HG03097 (cell line): ENCODE results near the gene ARID5B.
A peak's percentile ranks its signal among the peaks of the same experiment; 100 is the strongest.

ENCODE experiments used
- ATAC-seq: cut with Tn5 transposase; IDR thresholded peaks from one replicate; pipeline ENCODE4 v1.9.1; 2021; ENCODE audit not compliant: unreplicated experiment, low FRiP score

Gene ARID5B

DNA sequence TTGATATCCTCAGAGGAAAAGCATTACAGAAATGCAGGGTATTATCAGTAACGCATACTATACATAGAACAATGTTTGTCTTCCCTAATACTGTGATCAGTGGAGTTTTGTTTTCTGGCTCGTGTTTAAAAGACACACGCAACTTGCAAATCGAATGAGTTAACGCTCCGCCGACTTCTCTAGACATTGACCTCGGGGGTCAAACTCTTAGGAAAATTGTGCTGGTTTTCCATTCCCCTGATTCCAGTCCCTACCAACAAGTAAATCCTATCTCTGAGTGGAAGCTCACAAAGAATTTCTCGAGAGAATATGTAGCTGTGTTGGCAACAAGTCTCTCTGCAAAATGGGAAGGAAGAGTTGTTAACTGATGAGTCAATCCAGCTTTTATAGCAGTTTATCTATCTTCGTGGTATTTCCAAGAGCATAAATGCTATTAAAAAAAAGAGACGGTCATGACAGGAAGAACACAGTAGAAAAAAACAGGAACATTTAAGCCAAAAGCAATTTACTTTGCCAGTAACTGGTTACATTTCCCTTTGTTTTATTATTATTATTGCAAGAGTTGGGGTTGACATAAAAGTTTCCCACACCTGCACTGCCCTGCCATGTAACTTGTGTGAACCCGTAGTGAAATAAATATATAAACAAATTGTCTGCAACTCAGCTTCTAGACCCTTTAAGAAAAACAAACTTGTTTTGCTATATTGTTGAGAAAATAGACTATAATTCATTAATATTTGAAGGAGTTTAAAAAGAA lies 144.4 kb downstream of the ARID5B start:
- peak; percentile 4 for ATAC-seq

DNA sequence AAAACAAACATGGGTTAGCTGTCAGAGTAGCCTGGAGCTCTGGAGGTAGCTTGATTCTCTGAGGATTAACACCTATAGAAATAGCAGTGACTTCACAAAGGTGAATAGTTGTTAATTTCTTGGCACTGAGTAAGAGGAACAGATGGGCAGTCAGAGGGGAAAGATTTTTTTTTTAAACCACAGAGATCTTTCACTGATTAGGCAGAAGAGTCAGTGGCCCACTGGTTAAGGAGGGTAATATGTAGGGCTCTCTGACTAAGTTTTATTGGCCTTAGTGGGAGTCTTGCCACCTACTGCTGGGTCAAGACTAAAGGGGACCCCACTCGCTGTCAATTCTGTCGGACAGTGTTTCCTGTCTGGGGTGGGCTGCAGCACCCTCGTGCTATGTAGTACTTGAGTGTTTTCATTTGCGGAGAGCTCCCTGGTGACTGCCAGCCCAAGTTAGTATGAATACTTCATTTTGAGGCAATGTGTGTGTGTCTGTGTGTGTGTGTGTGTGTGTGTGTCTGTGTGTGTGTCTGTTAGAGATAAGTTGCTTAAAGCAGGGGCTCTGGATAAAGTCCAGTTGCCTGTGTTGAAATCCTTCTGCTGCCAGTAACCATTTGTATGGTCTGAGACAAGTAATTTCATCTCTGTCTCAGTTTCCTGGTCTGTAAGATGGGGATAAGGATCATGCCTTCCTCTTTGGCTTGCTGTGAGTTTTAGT lies 145.2 kb downstream of the ARID5B start:
- peak; percentile 55 for ATAC-seq

DNA sequence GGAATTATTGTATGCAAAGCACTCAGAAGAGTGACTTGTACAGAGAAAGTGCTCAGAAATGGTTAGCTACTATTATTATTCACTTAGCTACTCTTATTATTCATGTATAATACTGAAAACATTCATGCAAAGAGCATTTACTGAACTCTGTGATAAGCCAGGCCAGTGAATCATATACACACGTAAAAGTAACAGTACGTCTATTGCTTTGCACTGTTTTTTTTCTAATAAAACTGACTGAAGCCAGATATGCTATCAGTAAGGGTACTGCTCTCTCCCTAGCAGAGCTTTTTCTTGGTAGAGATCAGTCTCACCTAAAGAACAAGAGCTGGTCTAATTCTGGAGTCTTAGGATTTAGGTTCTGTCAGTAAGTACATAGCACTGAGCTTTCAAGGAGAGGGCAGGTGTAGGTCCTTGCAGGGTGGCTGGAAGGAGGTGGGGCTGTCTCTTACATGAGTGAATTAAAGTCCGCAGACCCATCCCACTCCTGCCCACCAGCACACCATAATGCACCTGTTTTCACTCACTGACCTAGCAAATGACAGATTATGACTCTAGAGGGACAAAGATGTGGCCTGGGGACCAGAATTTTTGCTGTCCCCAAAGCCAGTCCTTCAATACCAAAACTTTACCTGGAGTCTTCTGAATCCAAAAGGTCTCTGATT lies 145.9 kb downstream of the ARID5B start:
- no peak for ATAC-seq

DNA sequence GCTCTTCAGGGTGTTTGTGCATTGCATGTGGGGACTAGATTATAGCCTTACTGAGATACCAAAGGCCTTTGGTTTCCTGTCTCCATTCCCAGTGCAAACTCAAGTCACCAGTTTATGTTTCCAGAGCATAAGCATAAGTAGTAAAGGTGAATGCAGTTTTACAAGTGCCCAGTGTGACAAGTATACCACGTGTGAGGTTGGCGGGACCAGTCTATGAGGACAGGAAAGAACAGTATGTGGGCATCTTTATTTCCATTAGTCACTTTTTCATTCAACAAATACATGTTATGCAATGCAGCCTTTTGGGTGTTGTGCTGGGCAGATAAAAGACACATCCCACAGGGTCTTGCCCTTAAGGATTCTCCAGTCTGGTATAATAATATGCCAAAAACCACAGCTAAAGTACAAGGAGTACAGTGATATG lies 146.5 kb downstream of the ARID5B start:
- no peak for ATAC-seq

DNA sequence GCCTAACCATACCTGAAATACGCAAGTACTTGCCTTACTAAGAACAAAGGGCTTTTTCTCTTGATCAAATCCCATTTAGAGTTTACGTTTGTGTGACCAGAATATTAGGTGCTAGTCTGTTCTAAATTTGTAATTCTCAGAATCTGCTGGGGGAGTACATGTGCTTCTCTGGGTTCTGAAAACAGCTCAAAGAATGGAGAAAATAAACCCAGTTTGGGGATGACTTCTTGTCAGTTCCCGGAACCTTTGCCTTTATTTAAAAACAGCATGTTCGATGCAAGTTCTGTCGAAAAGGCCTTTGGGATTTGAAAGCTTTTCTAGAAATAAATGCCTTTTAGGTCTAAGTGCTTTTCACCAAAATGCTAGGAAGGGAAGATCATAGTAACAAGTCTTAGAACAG lies 147.0 kb downstream of the ARID5B start:
- ATAC-seq: no peak

DNA sequence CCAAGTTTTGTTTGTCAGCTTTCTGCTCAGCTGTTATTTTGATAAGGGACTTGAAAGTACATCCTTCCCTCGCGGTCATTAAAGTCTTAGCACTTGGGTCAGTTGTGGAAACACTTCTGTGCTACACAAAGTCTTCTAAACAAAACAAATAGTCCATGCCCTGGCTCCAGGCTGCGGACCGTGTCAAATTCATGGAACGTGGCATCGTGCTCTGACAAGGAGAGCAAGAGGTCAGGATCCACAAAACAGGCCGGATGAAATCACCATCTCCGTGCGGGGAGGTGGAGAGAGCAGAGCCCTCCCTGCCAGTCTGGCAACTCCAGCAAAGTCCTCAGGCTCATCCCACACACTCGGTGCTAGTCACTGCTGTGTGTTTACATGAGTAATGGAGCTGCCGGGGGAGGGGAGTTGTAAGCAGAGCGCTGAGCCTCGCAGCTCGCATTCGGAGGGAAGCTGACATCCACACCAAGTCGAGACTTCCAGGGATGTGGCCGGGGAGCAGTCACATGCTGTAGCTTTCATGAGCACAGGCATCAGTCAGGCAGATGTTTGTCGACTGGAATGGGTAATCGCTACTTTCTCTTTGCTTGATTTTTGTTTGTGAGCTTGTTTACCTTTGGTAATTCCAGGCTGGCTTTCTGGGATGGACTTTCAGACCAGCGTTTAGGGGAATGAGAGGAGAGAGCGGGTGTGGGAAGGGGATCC lies 147.6 kb downstream of the ARID5B start:
- ATAC-seq: no peak

DNA sequence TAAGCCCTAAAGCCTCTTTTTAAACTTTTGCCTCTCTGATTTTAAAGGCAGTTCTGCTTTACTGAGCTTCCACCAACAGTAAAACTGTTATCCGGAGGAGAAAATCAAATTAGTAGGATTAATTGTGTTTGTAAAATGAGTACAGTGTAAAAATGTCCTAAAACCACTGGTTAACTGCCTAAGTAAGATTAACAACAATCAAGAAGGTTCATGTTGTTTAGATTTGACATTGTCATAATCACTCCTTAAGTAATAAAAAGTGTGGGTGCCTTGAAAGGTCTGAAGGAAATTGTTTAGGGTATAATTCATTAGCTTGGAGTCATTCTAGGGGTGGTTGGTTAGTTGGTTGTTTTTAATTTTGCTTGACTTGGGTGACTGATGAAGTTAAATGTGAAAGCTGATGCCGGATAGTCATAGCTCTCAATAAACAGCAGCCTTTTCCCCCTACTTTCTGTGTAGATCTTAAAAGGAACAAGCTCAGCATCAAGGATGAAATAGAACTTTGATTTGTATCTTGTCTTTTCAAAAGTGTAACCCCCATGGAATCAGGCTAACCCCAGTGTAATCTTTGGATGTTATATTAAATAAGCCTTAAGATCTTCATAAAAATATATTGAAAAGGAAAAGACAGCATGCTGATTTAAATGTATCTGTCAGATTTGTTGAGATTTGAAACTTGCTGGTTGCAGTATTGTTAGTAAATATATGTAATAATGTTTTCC lies 148.3 kb downstream of the ARID5B start:
- ATAC-seq: no peak

DNA sequence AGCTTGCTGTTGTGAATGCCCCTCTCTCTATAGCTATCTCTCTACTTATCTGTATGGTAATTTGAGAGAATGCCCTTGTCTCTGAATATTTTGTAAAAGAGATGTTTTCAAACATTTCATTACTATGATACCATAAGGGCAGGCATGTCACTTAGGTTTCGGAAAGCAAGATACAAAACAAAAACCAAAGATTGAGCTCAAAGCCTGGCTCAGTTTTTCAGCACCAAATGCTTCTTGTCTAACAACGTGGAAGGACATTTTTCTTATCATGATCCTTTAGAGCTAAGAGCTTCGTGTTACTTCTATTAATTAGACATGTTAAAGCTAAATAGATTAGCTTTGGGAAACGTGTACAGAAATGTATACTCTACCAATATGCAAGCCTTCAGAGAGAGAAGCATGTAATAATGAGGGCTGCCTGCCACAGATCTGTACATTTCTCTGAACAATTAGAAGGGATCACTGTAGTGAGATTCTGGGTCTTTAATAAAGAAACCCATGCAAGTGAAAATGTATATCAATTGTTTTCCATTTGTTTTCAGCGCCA lies 148.9 kb downstream of the ARID5B start:
- no peak for ATAC-seq

DNA sequence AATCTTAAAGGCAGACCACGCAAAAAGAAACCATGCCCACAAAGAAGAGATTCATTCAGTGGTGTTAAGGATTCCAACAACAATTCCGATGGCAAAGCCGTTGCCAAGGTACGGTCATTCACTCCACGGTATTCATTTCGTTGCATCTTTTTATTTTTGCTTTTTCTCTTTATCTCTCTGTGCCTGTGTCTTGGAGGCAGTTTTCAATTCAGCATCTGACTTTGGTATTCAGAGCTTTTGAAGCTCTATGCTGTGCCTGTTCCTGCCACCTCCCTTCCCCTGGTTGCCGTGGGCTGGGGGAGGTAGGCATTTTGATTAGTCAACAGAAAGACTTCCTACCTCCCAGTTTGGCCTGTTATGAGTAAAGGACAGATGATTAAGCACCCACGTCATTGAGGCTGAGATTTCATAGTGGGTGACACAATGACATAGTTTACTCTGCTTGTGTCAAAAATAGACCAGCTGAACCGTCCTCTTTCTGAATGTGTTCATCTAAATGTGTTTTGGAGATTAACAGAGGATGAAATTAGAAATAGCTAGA lies 149.5 kb downstream of the ARID5B start:
- ATAC-seq: peak; percentile 28

DNA sequence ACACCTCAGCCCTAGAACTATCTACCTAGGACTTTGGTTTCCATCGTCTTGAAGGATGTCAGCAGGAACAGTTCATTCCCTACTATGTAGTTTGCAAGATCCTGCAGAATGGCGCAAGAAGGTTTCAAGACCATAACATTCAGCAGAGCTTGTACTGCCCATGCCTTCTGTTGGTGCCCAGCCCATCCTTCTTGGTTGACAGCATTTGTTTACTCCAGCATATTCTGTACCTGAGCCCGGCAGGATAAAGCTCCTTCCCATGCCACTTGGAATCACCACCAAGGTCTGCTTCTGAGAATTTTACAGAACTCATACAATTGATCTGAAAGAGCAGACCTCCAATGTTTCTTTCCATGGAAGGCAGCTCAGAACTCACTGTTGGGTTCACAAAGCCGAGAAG lies 150.8 kb downstream of the ARID5B start:
- ATAC-seq: no peak

DNA sequence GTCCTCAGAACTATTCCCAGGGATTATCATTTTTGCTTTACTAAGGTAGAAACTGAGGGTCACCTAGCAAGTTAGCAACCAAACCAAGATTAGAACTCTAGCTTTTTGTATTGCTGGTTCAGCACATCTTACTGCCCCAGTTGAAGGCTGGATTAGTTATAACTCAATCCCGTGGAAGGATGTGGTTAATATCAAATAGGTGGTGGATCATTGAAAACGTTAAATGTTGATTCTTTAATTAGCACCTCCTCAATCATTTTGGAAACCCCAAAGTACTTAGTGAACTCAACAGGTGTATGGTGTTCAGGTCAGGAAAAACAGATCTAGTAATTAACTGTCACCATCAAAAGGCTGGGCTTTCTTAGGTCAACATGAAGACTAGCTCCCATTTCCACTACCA lies 152.4 kb downstream of the ARID5B start:
- no peak for ATAC-seq

DNA sequence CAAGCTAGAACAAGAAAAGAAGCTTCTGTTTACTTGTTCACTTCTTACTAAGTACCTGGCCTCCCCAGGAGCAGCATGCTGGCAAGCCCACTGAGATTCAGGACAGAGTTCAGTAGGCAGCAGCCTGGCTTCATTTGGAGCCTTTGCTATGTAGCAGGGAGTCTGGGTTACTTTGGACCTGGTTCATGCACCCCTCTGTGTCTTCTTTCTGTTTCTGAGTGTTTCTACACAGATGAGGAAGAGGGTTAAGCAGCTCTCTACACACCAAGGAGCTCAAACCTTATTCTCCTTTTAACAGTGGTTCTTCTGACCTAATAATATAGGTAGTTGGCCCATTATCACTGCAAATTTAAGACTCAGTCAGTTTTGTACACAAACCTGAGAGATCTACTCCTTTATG lies 152.9 kb downstream of the ARID5B start:
- no peak for ATAC-seq

DNA sequence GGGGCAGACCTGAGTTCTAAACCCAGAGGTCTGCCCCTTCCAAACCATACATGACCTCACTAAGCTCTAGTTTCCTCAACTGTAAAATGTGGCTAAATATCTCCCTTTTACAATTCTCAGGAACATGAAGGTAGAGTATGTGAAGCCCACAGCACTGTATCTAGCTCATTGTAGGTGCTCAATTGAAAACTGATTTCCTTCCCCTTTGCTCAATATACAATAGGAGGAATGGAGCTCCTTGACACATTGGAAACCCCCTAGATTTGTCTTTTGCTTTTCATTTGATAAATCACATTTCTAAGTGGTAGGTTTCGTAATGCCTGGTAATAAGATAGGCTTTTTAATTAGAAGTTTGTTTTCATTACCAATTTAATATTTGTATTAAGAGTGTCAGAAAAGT lies 153.3 kb downstream of the ARID5B start:
- ATAC-seq: no peak

DNA sequence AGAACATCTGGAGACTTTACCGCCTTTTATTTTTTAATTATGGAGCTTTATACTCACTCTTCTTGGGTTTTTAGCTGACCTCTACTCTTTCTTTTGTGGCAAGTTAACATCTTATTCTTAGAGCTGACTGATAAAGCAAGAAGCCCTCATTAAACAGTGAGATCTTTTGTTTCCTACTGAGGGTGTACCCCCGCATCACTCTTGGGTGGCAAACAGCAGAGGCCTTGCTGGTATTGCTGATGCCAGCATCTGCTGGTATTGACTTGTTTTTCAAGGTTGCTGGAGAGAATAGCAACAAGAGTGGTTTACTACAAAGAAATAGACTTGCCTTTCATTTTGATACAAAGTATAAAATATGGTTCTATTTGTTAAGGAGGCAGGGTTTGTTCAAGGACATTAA lies 154.7 kb downstream of the ARID5B start:
- ATAC-seq: no peak

DNA sequence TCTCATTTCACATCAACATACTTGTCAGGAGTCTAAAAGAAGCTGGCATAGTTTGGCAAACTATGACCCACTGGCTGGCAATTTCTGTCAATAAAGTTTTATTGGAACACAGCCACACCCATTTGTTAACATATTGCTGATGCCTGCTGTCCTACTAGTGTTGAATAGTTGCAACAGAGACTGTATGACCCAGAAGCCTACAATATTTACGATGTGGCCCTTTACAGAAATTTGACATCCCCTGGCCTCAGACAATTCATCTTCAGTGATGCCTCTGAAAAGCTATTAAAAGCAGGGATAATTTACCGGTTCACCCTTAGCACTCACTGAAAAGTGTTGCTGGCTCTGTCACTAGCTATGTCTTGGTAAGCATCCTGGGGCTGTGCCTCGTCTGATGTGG lies 155.2 kb downstream of the ARID5B start:
- ATAC-seq: no peak

DNA sequence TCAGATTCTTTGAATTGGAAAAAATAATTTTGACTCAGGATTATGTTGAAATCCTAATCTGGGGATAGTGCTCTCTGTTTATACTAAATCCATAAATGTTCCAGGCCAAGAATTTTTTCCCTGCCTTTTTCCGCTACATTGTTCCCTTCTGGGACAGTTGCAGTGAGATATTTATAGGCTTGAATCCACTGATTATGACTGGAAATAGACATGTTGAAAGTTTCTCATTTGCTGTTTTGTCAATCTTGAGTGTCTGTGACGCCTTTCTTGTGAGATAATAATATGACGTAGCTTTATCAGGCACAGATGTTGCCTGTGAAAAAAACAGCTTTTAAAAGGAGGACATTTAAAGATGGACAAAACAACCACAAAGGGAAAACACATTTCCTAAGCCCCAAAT lies 155.9 kb downstream of the ARID5B start:
- ATAC-seq: no peak

DNA sequence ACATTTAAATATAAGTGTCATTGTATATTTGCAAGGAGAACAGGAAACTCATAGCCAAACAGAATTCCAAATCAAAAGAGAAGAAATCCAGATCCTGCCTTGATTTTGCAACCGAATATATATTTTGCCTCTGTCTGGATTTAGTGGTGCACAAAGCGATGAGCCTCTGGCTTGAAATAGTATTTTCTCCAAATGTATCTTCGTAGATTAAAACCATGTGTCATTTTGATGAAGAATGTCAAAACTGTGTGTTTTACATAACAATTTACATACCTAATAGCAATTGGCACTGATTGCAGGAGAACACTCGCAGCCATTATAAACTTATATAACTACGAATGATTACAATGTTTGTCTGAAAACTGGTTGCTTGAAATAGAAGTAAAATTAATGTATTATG lies 156.4 kb downstream of the ARID5B start:
- no peak for ATAC-seq

DNA sequence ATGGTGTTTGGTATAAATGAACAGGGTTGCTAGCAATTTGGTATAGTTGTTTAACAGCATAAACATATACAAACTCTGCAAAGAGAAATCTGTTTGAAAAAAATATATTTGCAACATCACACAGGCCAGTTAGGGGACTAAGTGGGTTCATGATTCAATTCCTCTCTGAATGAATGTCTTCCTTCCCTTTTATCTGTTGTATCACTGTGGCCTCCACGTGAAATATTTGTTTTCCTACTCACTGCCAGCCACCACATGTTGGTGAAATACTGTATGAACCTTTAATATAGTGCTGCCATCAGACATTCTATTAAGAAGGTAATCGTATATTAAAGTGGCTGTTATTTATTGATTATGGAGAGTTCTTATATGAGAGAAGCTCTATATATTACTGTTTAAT lies 157.0 kb downstream of the ARID5B start:
- no peak for ATAC-seq

DNA sequence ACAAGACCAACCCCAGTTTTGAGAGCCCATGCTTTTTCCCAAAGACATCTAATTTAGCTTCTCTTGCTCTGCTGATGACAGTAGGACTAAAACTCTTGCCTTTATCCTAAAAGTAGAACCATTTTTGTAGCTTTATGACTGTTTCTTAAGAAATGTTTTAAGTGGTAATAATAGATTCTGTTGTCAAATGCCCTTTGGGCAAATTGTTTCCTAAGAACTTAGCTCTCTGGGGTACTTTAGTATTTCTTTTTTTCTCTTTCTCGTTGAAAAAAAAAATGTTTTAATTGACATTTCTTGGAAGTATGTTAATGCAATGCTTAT lies 157.4 kb downstream of the ARID5B start:
- no peak for ATAC-seq
